PC-3 (cell line): ENCODE results near the gene MPND.

Experiments
- CTCF ChIP-seq: fragments of 300-600 bp; sonication (generic); conservative IDR thresholded peaks from 2 replicates; pipeline ENCODE4 v1.5.1; 2017; ENCODE audit warnings: antibody characterized with exemption, low read depth, mild to moderate bottlenecking, low read length
- EZH2 ChIP-seq: fragments of 300-600 bp; sonication (generic); IDR thresholded peaks from one replicate; pipeline ENCODE4 v1.6.1; 2017; ENCODE audit warnings: antibody characterized with exemption, mild to moderate bottlenecking, low read length; ENCODE audit not compliant: unreplicated experiment
- EZH2phosphoT487 ChIP-seq: fragments of 300-600 bp; sonication (generic); IDR thresholded peaks from 2 replicates; pipeline ENCODE4 v1.6.1; 2018; ENCODE audit warnings: mild to moderate bottlenecking, antibody characterized with exemption, low read length, borderline replicate concordance

DNA sequence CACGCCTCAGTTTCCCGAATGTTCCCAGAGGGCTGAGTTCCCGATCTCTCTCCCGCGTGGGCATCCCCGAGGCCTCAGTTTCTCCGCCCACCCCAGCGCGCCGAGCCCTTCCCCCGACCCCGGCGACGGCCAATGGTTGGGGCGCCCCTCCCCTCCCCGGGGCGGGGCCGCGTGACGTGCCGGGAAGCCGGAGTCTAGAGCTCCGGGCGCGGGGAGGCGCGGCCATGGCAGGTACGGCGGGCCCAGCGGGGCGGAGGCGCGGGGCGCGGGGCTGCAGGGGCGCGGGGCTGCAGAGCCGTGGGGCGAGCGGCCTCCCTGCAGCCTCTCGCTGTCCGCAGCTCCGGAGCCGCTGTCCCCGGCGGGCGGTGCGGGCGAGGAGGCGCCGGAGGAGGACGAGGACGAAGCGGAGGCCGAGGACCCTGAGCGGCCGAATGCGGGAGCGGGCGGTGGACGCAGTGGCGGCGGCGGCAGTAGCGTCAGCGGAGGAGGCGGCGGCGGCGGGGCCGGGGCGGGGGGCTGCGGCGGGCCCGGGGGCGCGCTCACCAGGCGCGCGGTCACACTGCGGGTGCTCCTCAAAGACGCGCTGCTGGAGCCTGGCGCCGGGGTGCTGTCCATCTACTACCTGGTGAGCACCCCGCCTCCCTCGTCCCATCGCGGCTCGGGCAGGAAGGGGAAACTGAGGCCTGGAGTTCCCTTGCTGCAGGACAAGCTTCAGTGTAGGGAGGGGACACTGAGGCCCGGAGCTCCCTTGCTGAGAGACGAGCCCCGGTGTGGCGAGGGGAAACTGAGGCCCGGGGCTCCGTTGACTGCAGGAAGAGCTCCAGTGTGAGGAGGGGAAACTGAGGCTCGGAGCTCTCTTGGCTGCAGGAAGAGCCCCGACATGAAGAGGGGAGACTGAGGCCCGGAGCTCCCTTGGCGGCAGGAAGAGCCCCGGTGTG, at the start of gene MPND:
- TF ChIP-seq CTCF (no peak), EZH2 (no peak), EZH2phosphoT487 (no peak)
